Upper lobe of left lung (tissue), 6 donors: ENCODE measurements around the gene WDR41. TPM values are rescaled to one million over a fixed set of nuclear protein-coding genes. Genes with fewer than 3 reads are reported as not detected.

Experiments used
- ATAC-seq, 2 donors: fragments of 200-7000 bp; cut with Tn5 transposase; one replicate each; pipeline ENCODE4 v1.9.1; 2022; ENCODE audit warnings: mild to moderate bottlenecking in 2 of 2, moderate library complexity in 2 of 2; ENCODE audit not compliant: low FRiP score in 2 of 2
- DNase-seq, 2 donors: peaks; one replicate each; pipeline ENCODE4 v3.0.0-alpha.2; 2019 to 2020
- H3K27ac ChIP-seq, 4 donors: fragments of 200-600 bp; sonication (generic); one replicate each; pipeline ENCODE4 v1.5.1; 2016 to 2019
- H3K27me3 ChIP-seq, 4 donors: fragments of 200-600 bp; sonication (generic); one replicate each; pipeline ENCODE4 v1.5.1; 2017 to 2019
- H3K36me3 ChIP-seq, 4 donors: fragments of 200-600 bp; sonication (generic); one replicate each; pipeline ENCODE4 v1.5.1; 2016 to 2019
- H3K4me1 ChIP-seq, 4 donors: fragments of 200-600 bp; sonication (generic); one replicate each; pipeline ENCODE4 v1.5.1; 2018 to 2019
- H3K4me3 ChIP-seq, 4 donors: fragments of 200-600 bp; sonication (generic); one replicate each; pipeline ENCODE4 v1.5.1; 2017 to 2019; ENCODE audit warnings: mild to moderate bottlenecking in 2 of 4, moderate library complexity in 1 of 4
- H3K9me3 ChIP-seq, 4 donors: fragments of 200-600 bp; sonication (generic); one replicate each; pipeline ENCODE4 v1.5.1; 2018 to 2019
- CTCF ChIP-seq, 6 experiments: fragments of 450-650 bp in 4 of 6; fragments of 200-600 bp in 2 of 6; sonication (generic) in 2 of 6; IDR thresholded peaks; one replicate each; pipeline ENCODE4 v1.5.1; 2016 to 2019; ENCODE audit warnings: antibody characterized with exemption in 6 of 6
- EP300 ChIP-seq, 4 donors: sonication (generic); formaldehyde crosslinking; IDR thresholded peaks; one replicate each; pipeline ENCODE4 v1.5.1; 2017; ENCODE audit warnings: antibody characterized with exemption in 4 of 4, control low read depth in 2 of 4
- POLR2A ChIP-seq, 4 donors: fragments of 450-650 bp; IDR thresholded peaks; one replicate each; pipeline ENCODE4 v1.5.1; 2016 to 2017; ENCODE audit warnings: antibody characterized with exemption in 4 of 4, mild to moderate bottlenecking in 2 of 4
- POLR2AphosphoS5 ChIP-seq, 2 donors: sonication (generic); formaldehyde crosslinking; IDR thresholded peaks; one replicate each; pipeline ENCODE4 v1.5.1; 2017; ENCODE audit warnings: antibody characterized with exemption in 2 of 2
- WGBS, 2 donors: methylation state at CpG; one replicate each; pipeline ENCODE4 v1.1.5; 2017 to 2018; 5-methylcytosine and 5-hydroxymethylcytosine counted together
- total RNA-seq, 6 donors: library from RNA; depleted of rRNA in 4 of 6; stranded (reverse); fragments of >200 nt in 4 of 6; gene quantifications; one replicate each; pipeline versions ENCODE4 v1.1.0 to v1.2.1, GENCODE V29; 2016 to 2021
- donor health status: DM: no; HTN: no; CAD: no; lungs with moderate emphysema.
- donor health status: DM: no; HTN: yes; CAD: no; lungs with severe emphysema.

WDR41 gene
- total RNA-seq, 6 donors from 2014 or later = 13.9 to 69.9 (median 36.6) TPM

- ATAC-seq (no peak), DNase-seq (peak in 1 of 2 donors; percentile 50)
- Histone ChIP-seq H3K4me3 (no peak overlapping the region), H3K27me3 (no peaks in the 10 kb centered on the region), H3K27ac (no peak overlapping the region), H3K9me3 (no peaks in the 10 kb centered on the region), H3K4me1 (no peaks in the 10 kb centered on the region), H3K36me3 (no peaks in the 10 kb centered on the region)
- TF ChIP-seq EP300 (IDR thresholded peaks at IDR 0.05) = no peak
- no peak for TF ChIP-seq POLR2A (IDR thresholded peaks at IDR 0.05)
- TF ChIP-seq POLR2AphosphoS5 (IDR thresholded peaks at IDR 0.05) = no peak
- TF ChIP-seq CTCF (IDR thresholded peaks at IDR 0.05) = no peak
- WGBS, 2 donors = 90 to 96% methylated on average over 13 of the region's 13 CpGs
These were observed 93.7 kb downstream of the WDR41 start for GRCh38 chr5:77398458-77398857.

GRCh38 chr5:77397686-77398292 lies 94.3 kb downstream of the WDR41 start:
- H3K36me3 ChIP-seq = no peaks in the 10 kb centered on the region
- no peak for DNase-seq
- no peaks in the 10 kb centered on the region for H3K27me3 ChIP-seq
- TF ChIP-seq EP300 (IDR thresholded peaks at IDR 0.05) (no peak), POLR2A (IDR thresholded peaks at IDR 0.05) (no peak), CTCF (IDR thresholded peaks at IDR 0.05) (no peak), POLR2AphosphoS5 (IDR thresholded peaks at IDR 0.05) (no peak)
- no peak overlapping the region for H3K4me3 ChIP-seq
- H3K4me1 ChIP-seq = no peaks in the 10 kb centered on the region
- H3K9me3 ChIP-seq = no peaks in the 10 kb centered on the region
- 81 to 82% methylated on average over 5 of the region's 5 CpGs for WGBS, 2 donors
- no peak overlapping the region for H3K27ac ChIP-seq
- no peak for ATAC-seq

GRCh38 chr5:77396017-77396416 lies 96.1 kb downstream of the WDR41 start:
- H3K27ac ChIP-seq = no peak overlapping the region
- 94 to 100% methylated on average over 1 of the region's 1 CpG for WGBS, 2 donors
- DNase-seq (no peak), ATAC-seq (no peak)
- no peaks in the 10 kb centered on the region for H3K4me1 ChIP-seq
- TF ChIP-seq POLR2AphosphoS5 (IDR thresholded peaks at IDR 0.05) = no peak
- no peak for TF ChIP-seq EP300 (IDR thresholded peaks at IDR 0.05)
- TF ChIP-seq CTCF (IDR thresholded peaks at IDR 0.05) = no peak
- TF ChIP-seq POLR2A (IDR thresholded peaks at IDR 0.05) = no peak
- no peaks in the 10 kb centered on the region for H3K9me3 ChIP-seq
- H3K4me3 ChIP-seq = no peak overlapping the region
- H3K36me3 ChIP-seq = no peaks in the 10 kb centered on the region
- no peaks in the 10 kb centered on the region for H3K27me3 ChIP-seq

- H3K4me3 ChIP-seq = no peak overlapping the region
- no peak for ATAC-seq
- no peak overlapping the region for H3K27ac ChIP-seq
- no peak for DNase-seq
- H3K4me1 ChIP-seq = peaks cover 0 to 4% (median 0%) of the 10 kb centered on the region in 4 donors
- WGBS, 2 donors = 73 to 78% methylated on average over 3 of the region's 3 CpGs
- no peaks in the 10 kb centered on the region for H3K36me3 ChIP-seq
- no peaks in the 10 kb centered on the region for H3K9me3 ChIP-seq
- H3K27me3 ChIP-seq = no peaks in the 10 kb centered on the region
- no peak for TF ChIP-seq POLR2AphosphoS5 (IDR thresholded peaks at IDR 0.05)
- no peak for TF ChIP-seq POLR2A (IDR thresholded peaks at IDR 0.05)
- TF ChIP-seq EP300 (IDR thresholded peaks at IDR 0.05) = no peak
- TF ChIP-seq CTCF (IDR thresholded peaks at IDR 0.05) = no peak
These were observed 97.9 kb downstream of the WDR41 start for GRCh38 chr5:77394064-77394715.
